ENCODE measurements around the gene BTG4. TPM values are rescaled to one million over a fixed set of nuclear protein-coding genes. Genes with fewer than 3 reads are reported as not detected.

Gene BTG4
- total RNA-seq, 1 donor from 2014 or later, result not detected

DNA sequence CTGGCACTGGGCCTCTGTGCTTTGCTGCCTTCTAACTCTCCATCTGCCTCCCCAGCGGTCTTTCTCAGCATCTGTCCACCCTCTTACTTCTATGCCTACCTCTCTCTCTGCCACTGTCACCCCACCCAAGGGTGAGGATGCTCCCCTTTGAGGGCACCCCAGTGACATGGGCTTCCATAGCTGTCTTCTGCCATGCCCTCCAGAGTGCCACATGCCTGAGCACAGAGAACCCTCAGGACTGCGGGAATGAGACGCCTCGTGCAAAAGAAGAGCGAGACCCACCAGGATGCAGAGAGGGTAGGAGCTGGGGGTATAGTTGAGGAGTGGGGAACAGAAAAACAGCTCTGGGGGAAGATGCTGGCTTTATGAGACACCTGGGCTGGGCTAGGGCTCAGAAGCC lies 64.3 kb downstream of the BTG4 start:
- peak; percentile 71 for DNase-seq (ENCODE audit: extremely low spot score, unreplicated experiment)
- peaks cover 23% of the 10 kb centered on the region for H3K27me3 Mint-ChIP-seq (ENCODE audit: unreplicated experiment)
- H3K4me3 Mint-ChIP-seq (ENCODE audit: unreplicated experiment), result no peak overlapping the region
- H3K27ac Mint-ChIP-seq (ENCODE audit: unreplicated experiment), result no peak overlapping the region
- H3K4me1 Mint-ChIP-seq (ENCODE audit: unreplicated experiment), result no peaks in the 10 kb centered on the region
- no peaks in the 10 kb centered on the region for H3K9me3 Mint-ChIP-seq (ENCODE audit: unreplicated experiment)
- no peaks in the 10 kb centered on the region for H3K36me3 Mint-ChIP-seq (ENCODE audit: unreplicated experiment)
- TF ChIP-seq, protein P1, sequence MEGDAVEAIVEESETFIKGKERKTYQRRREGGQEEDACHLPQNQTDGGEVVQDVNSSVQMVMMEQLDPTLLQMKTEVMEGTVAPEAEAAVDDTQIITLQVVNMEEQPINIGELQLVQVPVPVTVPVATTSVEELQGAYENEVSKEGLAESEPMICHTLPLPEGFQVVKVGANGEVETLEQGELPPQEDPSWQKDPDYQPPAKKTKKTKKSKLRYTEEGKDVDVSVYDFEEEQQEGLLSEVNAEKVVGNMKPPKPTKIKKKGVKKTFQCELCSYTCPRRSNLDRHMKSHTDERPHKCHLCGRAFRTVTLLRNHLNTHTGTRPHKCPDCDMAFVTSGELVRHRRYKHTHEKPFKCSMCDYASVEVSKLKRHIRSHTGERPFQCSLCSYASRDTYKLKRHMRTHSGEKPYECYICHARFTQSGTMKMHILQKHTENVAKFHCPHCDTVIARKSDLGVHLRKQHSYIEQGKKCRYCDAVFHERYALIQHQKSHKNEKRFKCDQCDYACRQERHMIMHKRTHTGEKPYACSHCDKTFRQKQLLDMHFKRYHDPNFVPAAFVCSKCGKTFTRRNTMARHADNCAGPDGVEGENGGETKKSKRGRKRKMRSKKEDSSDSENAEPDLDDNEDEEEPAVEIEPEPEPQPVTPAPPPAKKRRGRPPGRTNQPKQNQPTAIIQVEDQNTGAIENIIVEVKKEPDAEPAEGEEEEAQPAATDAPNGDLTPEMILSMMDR (IDR thresholded peaks at IDR 0.05), result no peak

DNA sequence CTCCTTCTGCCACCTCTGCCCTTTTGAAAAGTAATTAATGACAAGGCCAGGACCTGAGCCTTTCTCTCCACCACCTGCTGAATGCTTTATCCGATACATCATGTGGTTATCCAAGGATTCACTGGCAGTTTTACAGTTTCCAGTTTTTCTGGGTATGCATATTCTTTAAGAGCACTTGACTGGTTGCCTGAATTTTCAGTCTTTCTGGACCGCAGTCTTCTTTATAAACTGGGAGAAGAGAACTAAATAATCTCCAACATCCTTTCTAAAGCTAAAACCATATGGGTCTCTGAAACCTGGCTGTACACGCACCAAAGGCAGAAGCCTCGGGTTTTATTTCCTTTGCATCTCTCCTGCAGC lies 65.1 kb downstream of the BTG4 start:
- Mint-ChIP-seq H3K27ac (ENCODE audit: unreplicated experiment) (no peak overlapping the region), H3K4me1 (ENCODE audit: unreplicated experiment) (no peaks in the 10 kb centered on the region), H3K27me3 (ENCODE audit: unreplicated experiment) (peaks cover 21% of the 10 kb centered on the region), H3K9me3 (ENCODE audit: unreplicated experiment) (no peaks in the 10 kb centered on the region), H3K4me3 (ENCODE audit: unreplicated experiment) (no peak overlapping the region), H3K36me3 (ENCODE audit: unreplicated experiment) (no peaks in the 10 kb centered on the region)
- TF ChIP-seq, protein P1 (IDR thresholded peaks at IDR 0.05), result no peak
- no peak for DNase-seq (ENCODE audit: extremely low spot score, unreplicated experiment)

- Mint-ChIP-seq H3K36me3 (ENCODE audit: unreplicated experiment) (no peaks in the 10 kb centered on the region), H3K4me3 (ENCODE audit: unreplicated experiment) (no peak overlapping the region), H3K27me3 (ENCODE audit: unreplicated experiment) (peaks cover 18% of the 10 kb centered on the region), H3K4me1 (ENCODE audit: unreplicated experiment) (no peaks in the 10 kb centered on the region), H3K27ac (ENCODE audit: unreplicated experiment) (no peak overlapping the region), H3K9me3 (ENCODE audit: unreplicated experiment) (no peaks in the 10 kb centered on the region)
- no peak for DNase-seq (ENCODE audit: extremely low spot score, unreplicated experiment)
- TF ChIP-seq, protein P1 (IDR thresholded peaks at IDR 0.05), result peak; percentile 83
These were observed 65.6 kb downstream of the BTG4 start for GRCh38 chr11:111446404-111447111.

- Mint-ChIP-seq H3K36me3 (ENCODE audit: unreplicated experiment) (no peaks in the 10 kb centered on the region), H3K27ac (ENCODE audit: unreplicated experiment) (no peak overlapping the region), H3K9me3 (ENCODE audit: unreplicated experiment) (no peaks in the 10 kb centered on the region), H3K4me1 (ENCODE audit: unreplicated experiment) (peaks cover 2% of the 10 kb centered on the region), H3K27me3 (ENCODE audit: unreplicated experiment) (peaks cover 18% of the 10 kb centered on the region), H3K4me3 (ENCODE audit: unreplicated experiment) (no peak overlapping the region)
- DNase-seq (ENCODE audit: extremely low spot score, unreplicated experiment), result no peak
- TF ChIP-seq, protein P1 (IDR thresholded peaks at IDR 0.05), result no peak
These were observed 66.6 kb downstream of the BTG4 start for GRCh38 chr11:111445586-111445985.

Small RNA genes lying within 50 kb of the gene (microRNA-seq; reads per million reads assigned to microRNA genes)
- 3.8 reads per million for gene MIR34B (ENCODE audit: unreplicated experiment)
- 30.1 reads per million, percentile 36 among the genes with 10 or more reads in this experiment for gene MIR34C (ENCODE audit: unreplicated experiment)

Other genes with a start within 250 kb of the BTG4 start
- gene POU2AF3, start 213.8 kb downstream of the BTG4 start, total RNA-seq, result not detected in 2 replicates
- not detected in 2 replicates for gene POU2AF1, start 133.1 kb downstream of the BTG4 start, total RNA-seq
- gene HOATZ, start 2.4 kb upstream of the BTG4 start, total RNA-seq, result not detected in 2 replicates
- gene LAYN, start 28.3 kb upstream of the BTG4 start, total RNA-seq, result 12.8 and 13.0 TPM in 2 replicates
- gene SIK2, start 90.1 kb upstream of the BTG4 start, total RNA-seq, result 19.0 and 21.9 TPM in 2 replicates